GM18868 (cell line): ENCODE data around the gene FAM111B.
A peak's percentile ranks its signal among the peaks of the same experiment; 100 is the strongest.

ENCODE experiments used
- ATAC-seq: cut with Tn5 transposase; IDR thresholded peaks from one replicate; pipeline ENCODE4 v1.9.1; 2021; ENCODE audit warnings: mild to moderate bottlenecking, moderate library complexity; ENCODE audit not compliant: unreplicated experiment

Gene FAM111B

GRCh38 chr11:59151761-59152160 is 44.7 kb downstream of the FAM111B start:
- ATAC-seq: peak; percentile 54

DNA sequence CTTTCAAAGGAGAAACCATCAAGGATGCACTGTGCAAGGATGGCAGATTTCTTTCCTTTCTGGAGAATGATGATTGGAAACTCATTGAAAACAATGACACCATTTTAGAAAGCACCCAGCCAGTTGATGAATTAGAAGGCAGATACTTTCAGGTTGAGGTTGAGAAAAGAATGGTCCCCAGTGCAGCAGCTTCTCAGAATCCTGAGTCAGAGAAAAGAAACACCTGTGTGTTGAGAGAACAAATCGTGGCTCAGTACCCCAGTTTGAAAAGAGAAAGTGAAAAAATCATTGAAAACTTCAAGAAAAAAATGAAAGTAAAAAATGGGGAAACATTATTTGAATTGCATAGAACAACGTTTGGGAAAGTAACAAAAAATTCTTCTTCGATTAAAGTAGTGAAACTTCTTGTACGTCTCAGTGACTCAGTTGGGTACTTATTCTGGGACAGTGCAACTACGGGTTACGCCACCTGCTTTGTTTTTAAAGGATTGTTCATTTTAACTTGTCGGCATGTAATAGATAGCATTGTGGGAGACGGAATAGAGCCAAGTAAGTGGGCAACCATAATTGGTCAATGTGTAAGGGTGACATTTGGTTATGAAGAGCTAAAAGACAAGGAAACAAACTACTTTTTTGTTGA is 45.4 kb downstream of the FAM111B start:
- ATAC-seq: peak; percentile 85

DNA sequence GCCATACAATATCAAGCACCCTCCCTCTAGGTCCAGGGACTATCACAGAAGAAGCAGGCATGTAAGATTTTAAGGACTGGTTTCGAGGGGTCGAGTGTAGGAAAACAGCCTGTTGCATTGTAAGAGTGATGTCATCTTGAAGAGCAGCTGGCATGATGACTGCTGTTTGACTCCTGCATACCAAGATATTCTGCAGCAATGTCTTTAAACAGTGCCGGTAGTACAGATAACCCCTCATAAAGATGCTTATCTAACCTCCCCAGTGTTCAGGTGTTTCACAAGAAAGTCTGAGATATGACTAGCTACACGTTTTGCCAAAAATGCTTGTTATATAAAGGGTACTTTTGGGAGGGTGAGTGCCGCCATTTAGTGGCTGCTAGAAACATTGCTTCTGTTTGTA is 47.6 kb downstream of the FAM111B start:
- ATAC-seq: no peak

- no peak for ATAC-seq
Measured at GRCh38 chr11:59157433-59157832, 50.4 kb downstream of the FAM111B start.

- peak; percentile 90 for ATAC-seq
Measured at GRCh38 chr11:59158206-59159068, 51.4 kb downstream of the FAM111B start.

- no peak for ATAC-seq
Measured at GRCh38 chr11:59164028-59164427, 57.0 kb downstream of the FAM111B start.

GRCh38 chr11:59171508-59172322 is 64.7 kb downstream of the FAM111B start, which contains the start of gene DTX4:
Gene DTX4, plus strand, starts transcription at chr11:59172132. Its CDS starts 464 bp downstream, at chr11:59172596.
- peak; percentile 58 for ATAC-seq

DNA sequence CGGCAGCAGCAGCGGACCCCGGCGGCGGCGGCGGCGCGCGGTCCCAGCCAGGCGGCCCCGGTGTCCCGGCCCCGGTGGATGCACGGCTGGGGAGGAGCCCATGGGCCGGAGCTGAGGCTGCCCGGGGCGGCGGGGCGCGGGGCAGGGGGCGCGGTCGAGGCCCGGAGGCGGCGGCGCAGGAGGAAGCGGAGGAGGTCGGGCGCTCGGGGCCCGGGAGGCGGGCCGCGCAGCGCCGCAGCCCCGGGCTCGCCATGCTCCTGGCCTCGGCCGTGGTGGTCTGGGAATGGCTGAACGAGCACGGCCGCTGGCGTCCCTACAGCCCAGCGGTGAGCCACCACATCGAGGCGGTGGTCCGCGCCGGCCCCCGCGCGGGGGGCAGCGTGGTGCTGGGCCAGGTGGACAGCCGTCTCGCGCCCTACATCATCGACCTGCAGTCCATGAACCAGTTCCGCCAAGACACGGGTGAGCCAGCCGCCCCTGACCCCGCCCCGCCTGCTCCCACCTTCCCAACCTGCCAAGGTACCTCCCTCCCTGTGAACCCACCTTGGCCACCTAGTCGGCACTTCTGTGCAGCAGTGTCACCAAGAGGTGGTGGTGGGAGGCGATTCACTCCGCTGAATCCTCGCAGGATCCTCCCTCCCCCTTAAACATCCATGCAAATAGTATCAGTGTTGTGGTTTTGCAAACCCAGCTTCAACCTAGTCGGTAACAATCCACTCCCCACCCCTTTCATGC is 65.5 kb downstream of the FAM111B start:
- ATAC-seq: peak; percentile 36

GRCh38 chr11:59173080-59173963 is 66.3 kb downstream of the FAM111B start:
- peak; percentile 0 for ATAC-seq

DNA sequence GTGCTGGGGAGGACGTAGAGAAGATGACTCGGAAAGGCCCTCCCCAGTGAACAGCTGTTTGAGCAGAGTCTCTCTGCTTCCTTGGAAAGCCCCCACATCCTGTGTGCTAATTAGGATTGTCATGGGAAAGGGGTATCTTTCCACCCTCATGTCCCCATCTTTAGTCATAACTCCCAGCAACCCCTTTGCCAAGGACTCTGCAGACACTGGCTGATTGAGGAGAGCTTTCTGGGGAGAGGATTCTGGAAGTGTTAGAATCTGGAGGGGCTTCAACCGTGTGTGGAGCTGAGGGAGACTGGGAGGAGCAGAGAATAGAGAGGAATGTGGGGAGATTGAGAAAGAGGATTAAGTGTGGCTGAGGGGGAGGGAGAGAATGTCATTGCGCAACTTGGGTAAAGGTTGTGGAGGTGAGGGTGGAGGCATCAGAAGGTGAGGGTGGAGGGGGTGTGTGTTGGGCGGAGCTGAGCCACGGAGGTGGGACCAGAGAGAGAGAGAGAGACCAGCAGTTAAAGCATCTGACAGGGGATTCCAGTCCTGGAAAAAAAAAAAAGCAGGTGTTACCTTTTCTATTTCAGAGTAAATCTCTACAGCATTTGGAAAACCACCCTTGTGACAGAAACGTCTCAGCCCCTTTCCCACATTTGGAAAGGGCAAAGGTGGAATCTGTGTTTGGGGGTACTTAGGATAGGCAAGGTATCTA is 67.1 kb downstream of the FAM111B start:
- ATAC-seq: peak; percentile 32

DNA sequence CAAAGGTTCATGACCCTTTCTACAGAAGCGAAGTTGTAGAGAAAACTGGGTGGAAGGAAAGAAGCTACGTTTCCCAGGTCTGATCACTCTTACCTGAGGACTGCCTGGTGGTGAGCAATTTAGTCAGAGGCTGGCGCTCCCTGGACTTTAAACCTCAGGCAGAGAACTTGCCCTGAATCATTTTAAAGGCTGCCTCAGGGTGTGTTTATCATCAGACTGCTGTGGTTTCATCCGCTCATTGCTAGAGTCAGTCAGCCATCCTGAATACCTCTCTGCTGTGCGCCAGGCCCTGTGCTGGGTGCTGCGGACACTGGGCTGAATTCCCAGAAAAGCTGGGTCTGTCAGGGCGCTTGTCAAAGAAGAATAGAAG is 67.6 kb downstream of the FAM111B start:
- ATAC-seq: no peak

DNA sequence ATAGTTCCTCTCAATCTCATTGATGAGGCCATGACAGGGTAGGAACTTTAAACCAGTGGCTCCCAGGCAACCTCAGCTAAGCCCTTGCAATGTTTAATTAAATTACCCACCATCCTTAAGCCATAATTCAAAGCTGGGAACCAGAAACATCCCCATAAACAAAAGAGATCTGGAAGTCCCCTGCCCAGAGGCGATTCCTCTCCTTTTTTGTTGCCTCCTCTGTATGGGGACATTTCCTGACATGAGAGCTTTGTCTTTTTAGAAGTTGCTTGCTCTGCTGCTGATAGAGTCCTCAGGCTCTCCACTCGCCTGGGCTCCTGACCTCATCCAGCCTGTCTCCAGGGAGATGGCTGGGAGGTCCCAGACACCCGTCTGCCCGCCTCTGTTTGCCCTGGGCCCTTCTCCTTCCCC is 68.1 kb downstream of the FAM111B start:
- no peak for ATAC-seq

GRCh38 chr11:59176330-59176729 is 69.3 kb downstream of the FAM111B start:
- ATAC-seq: no peak
